T-helper 9 cell (primary cell): ENCODE measurements around the gene POLR3G.
A peak's percentile ranks its signal among the peaks of the same experiment; 100 is the strongest.

Experiments
- DNase-seq: peaks from one replicate; pipeline ENCODE4 v3.0.0-alpha.2; 2020
- total RNA-seq, 2 donors: gene quantifications; one replicate each; lab custom pipeline; 2026; lab: John Stamatoyannopoulos, UW

POLR3G gene, protein sequence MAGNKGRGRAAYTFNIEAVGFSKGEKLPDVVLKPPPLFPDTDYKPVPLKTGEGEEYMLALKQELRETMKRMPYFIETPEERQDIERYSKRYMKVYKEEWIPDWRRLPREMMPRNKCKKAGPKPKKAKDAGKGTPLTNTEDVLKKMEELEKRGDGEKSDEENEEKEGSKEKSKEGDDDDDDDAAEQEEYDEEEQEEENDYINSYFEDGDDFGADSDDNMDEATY
- 0.72 to 0.77 reads per million in 2 donors for total RNA-seq

DNA sequence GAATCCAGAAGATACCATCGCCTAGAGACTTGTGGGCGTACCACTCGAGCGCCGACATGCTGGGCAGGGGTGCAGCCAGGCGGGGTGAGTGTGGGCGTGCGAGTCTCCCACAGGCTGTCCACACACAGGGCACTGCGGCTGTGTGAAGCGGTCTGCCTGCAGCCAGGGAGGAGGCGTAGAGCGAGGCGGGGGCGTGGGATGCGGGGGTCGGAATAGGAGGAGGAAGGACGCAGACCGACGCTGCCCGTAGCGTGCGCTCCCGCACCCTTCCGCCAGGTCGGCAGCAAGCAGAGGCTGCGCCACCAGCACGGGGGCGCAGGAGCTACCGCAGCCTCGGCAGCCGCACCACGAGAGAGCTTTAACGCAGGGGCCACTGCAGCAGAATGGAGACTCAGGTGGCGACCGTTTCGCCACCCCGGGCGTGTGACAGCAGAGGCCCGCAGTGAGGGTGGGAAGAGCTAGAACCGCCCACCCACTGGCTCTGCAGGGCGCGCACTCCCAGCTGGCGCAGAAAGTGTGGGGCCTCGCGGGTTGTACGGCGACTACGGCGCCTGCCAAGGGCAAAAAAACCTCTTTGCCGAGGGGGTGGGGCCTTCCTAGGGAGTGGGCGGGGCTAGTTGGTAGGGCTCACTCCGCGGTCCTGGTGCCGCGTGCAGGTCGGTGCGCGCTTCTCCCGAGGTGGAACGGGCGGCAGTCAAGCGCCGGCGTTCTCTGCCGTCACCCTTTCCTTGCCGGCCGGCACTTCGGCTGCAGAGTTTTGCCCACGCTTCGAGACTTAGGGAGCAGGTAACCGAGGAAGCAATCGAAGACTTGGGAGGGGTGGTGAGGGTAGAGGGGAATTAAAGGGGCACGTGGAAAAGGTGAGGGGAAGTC lies at the start of gene POLR3G, which contains the start of gene MBLAC2:
Gene POLR3G (plus strand): TSS at position 630 of the 873 bp plus-strand sequence. CDS start 10,704 bp downstream, outside the sequence.
Gene MBLAC2 (minus strand): TSS at position 537 of the 873 bp plus-strand sequence. CDS start 479 bp downstream, at position 58.
- DNase-seq: peak; percentile 90

DNA sequence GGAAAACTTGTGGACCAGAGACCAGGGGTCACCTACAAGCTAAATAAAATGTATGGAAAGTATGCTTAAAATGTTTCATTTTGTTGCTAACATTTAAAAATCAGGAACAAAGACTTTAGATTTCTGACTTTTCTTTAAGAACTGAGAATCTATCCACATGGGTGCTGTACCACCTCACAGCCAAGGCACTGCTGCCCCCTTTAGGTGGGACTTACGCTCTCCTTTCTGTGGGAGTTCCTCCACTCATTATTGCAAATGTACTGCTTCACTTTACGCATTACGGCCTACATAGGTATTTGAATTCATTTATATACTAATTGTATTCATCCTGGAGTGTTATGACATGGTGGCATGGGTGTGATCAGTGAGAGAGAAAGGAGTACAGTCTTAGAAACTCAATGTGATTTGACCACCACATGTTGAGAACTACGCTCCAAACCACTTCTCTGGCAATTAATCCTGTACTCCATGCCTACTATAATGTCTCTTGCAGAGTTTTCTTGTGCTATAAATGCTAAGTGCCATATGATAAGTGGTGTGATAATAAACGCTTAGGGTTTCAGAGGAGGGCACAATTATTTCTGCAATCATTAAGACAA lies 40.4 kb upstream of the POLR3G start:
- peak; percentile 14 for DNase-seq

DNA sequence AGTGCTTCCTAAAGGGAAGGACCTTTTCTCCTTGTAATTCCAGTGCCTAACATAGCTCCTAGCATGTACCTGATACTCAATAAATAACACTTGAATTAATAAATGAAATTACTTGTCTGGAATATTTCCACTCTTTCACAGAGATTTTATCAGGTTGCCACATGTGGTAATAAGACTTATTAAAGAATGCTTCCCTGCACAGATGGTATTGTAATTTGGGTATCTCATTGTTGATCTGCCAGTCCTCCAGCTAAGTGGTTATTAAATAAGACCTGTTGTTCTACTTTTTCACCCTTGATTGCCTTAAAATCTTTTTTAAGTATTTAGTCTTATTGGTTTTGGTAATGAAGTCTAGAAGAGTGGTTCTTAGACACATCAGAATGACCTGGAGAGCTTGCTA lies 37.0 kb upstream of the POLR3G start:
- DNase-seq: no peak

DNA sequence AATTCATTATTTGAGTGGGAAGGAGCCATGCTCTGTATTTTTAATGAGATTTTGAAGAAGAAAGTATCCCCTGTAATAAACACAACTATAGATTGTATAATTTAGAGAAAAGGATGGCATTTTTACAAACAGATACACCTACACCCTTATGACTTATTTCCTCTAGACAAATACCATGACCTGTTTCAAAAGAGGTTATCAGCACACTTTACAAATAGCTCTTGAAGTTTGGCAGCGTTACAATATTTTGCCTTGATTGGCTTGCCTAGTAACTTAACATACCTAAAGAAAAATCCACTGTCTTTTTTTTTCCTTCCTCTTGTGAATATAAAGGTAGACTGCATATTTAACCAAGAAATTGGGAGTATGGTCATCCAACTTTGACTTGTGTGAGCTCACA lies 36.6 kb upstream of the POLR3G start:
- no peak for DNase-seq

DNA sequence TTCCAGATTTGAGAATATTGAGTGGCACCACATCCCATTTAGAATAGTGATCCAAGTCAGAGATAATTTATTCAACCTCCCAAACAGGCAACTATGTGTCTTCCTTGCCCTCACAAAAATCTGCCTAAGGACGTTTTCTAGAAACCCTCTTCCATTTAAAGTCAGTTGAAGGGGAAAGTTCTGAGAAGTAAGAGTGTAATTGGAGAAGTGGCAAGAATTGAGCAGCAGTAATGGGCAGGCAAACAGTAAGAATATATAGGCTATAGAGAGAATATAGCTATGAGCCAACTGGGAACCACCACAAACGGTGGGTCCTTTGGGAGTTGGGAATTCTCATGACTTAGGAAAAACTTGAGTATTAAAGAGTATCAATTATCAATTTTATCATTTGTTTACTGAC lies 34.0 kb upstream of the POLR3G start:
- DNase-seq: no peak

DNA sequence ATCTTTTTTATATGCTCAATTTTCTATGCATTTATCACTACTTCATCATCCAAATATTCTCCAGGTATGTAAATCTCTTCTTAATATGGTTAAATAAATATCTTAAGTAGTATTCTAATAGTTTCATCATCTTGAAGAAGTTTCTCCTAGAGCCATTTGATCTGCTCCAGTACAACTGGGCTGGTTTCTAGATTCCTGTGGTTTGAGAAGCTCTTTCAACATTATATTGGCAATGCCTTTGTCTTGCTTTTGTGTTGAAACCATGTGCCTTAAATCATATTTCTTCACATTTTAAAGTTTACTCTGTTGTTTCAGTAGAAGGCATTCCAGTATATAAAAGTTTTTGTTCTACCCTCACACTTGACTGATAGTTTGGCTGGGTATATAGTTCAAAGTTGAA lies 27.7 kb upstream of the POLR3G start:
- no peak for DNase-seq

DNA sequence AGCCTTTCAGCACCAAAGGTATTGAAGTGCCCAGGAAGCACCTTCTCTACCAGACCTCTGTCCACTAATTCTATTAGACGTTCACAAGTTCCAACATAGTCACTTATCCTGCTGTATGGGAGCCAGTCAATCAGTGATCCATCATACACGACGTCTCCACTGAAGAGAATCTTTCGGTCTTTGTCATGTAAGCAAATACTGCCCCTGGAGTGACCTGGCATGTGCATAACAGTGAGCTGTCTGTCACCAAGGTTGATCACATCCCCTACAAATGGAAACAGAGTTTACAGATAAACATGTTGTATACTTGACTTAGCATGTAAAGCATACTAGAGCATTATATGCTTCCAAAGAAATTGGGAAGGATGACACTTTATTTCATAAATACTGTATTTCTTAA lies 13.4 kb upstream of the POLR3G start:
- DNase-seq: no peak

DNA sequence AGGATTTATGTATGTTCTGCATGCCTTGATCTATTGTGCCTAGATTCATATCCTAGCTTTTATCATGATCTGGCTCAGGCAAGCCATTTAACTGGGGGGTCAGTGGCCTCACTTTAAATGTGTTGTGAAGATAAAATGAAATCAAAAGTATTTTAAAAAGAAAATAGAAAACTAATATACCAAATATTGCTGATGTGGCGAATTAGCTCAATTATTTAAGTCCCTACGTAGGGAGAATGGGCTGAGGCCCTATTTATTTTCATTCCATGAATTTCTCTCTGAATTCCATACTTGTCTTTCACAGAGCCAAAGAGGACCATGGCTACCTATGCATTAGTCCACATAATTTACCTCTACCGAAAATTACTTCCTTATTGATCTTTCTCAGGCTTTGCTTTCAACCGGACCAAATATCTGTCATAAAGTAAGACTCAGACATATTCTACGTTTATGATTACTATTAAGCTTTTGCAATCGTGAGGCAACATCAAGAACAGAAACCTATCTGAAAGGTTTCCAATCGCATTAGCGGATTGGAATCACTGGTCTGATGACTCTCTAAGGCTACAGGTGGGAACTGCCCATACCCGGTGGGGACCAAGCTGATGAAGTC lies 1.8 kb upstream of the POLR3G start:
- no peak for DNase-seq

DNA sequence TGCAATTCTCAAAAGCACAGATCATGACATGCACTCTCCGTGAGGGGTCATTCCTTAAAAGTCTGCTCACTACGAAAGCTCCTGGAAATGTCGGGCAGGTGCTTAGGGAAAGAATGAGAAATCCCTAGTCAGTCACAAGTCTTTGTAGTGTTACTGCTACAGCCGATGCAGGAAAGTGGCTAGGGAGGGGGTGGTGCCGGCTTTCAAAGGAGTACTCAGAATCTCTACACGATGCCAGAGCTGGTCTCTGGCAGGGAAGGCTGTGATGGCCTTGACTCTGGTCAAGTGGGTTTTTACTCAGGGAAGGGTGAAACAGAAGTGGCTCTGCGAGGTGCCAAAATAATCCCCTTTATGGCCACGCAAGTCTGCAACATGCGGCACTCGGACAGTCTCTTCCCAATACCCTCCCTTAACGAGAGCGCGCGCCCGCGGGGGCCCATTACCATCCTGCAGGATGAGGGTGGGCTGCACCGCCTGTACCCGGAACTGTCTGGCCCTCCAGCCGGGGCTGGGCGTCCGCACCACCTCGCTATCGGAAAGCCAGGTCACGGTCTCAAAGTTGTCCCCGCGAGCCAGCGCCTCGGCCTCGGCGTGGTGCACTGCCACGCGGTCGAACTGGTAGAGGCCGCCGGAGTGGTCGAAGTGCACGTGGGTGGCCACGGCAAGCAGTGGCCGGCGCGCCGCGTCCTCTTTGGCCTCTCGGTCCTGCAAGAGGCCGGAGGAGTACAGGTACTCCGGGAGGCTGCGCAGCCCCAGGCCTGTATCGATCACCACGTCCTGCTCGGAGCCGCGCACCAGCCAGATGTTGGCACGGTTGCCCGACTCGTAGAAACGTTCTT lies 1.0 kb upstream of the POLR3G start:
- DNase-seq: no peak

DNA sequence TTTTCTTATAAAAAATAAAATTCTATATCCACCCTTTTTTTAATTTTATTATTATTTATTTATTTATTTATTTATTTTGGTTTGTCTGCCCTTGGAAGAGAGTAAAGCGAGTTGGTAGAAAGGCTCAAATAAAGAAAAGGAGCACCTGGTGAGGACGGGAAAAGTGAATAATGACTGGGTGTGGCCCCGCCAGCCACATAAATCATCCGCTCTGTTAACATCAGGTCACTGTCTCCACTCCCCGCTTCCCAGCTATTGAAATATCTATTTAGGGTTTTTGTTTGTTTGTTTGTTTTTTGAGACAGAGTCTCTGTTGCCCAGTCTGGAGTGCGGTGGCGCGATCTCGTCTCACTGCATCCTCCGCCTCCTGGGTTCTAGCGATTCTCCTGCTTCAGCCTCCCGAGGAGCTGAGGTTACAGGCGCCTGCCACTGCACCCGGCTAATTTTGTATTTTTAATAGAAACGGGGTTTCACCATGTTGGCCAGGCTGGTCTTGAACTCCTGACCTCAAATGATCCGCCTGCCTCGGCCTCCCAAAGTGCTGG lies 844 bp downstream of the POLR3G start:
- no peak for DNase-seq

DNA sequence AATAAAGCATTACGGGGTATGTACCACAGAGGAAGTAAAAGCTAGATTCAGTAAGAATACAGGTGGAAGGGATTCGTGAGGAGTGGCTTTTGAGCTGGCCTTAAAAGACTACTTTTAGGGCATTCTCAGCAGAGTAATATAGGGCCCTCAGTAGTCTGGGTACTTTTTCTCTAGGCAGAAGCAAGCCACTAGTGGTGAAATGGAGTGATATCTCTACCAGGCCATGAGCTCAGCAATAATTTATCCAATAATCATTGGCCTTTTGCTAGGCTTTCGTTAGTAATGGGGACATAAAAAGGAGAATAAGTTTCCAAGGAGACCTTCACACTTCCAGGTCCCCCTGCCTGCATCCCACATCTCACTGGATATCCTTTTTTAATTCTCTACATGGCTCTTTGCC lies 1.7 kb downstream of the POLR3G start:
- no peak for DNase-seq

DNA sequence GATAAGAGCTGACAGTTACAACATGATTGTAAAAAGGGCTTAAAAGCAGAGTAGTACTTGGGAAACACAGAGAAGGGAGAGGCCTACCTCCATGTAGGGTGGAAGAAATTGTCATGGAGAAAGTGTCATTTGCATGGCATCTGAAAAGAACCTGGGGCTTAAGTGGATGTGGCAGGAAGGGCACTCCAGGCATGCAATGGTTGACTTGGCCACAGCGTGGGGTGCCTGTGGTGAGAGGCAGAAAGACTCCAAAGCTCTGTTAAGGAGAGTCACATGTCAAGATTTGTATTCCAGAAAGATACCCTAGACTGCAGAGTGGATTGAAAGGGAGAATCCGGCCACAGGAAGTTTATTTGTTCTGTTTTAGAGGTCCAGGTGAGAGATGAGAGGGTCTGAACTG lies 2.4 kb downstream of the POLR3G start:
- no peak for DNase-seq

DNA sequence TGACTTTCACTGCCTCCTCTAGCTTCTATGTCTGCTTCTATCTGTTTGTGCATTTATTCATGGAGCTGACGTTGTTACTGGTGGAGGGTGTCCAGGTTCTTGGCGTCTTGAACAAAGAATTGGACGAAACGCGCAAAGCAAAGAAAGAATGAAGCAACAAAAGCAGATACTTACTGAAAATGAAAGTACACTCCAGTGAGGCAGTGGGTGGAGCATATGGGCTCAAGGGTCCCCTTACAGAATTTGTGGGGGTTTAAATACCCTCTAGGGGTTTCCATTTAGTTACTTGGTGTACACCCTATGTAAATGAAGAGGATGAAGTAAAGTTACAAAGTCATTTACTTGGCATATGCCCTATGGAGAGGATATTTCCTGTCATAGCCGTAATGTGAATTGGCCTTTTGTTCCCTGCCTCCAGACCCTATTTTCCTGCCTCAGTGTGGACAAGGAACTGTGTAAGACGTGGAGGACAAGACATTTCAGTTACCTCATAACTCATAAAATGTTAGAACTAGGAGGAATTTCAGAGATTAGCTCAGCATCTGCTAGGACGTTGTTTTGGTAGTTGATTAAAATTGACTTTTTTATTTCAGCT lies 3.1 kb downstream of the POLR3G start:
- no peak for DNase-seq

DNA sequence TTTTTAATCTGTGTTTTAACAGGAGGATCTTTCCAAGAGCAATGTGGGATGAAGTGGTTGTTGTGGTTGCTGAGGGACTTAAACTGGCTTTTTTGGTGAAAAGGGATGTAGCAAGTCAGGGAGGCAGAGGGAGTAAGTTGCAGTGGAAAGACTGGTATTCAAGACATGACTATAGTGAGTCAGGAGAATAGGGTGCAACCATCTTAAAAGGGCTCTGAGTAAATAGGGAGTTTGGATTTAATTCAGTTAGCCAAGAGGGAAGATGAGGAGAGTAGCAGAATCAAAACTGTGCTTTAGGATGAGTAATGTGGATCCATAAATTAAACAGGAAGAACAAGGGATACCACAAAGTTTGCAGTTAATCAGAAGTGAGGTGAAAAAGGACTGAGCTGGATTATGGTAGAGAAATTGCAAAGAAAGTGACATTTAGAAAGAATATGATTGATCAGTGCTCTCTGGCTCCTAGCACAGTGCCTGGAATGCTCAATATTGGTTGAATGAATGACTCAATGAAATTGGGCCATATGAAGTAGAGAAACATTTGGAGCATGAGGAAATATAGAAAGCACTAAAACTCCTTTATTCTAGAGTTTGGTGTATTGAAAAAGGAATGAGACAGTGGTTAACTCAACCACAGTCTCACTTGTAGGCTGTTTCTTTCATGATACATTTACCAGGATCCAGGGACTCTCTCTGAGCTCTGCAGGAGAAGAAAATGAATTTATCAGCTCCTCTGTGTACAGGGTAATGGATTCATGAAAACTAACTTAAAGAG lies 5.1 kb downstream of the POLR3G start:
- DNase-seq: no peak

DNA sequence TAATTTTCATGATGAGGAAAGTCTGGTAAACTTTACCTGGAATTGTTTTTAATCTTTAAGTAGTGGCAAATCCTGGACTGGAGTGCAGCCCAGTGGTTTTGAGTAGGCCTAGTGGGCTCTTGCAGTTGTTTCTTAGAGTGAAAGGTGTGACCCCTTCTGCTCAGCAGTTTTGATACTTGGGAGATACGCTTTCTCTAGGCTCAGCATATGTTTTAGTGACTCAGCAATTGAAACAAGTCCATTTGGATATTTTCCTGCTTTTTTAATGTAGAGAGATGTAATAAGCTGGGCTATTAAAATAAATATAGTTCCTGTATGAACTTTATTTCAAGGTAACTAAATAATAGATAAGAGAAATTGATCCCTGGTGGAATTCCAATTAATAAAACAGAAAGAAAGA lies 6.0 kb downstream of the POLR3G start:
- no peak for DNase-seq

DNA sequence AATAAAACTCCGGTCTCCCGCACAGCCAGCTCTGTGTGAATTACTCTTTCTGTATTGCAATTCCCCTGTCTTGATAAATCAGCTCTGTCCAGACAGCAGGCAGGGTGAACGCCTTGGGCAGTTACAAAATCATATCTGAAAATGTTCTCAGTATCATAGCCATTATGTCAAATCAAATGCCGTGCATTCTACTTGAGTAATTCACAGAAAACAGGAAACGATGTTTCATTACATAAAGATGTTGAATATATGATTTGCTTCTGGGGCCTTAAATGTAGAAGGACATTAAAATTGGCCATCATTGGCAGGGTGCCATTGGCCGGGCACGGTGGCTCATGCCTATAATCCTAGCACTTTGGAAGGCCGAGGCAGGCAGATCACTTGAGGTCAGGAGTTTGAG lies 8.5 kb downstream of the POLR3G start:
- DNase-seq: no peak

DNA sequence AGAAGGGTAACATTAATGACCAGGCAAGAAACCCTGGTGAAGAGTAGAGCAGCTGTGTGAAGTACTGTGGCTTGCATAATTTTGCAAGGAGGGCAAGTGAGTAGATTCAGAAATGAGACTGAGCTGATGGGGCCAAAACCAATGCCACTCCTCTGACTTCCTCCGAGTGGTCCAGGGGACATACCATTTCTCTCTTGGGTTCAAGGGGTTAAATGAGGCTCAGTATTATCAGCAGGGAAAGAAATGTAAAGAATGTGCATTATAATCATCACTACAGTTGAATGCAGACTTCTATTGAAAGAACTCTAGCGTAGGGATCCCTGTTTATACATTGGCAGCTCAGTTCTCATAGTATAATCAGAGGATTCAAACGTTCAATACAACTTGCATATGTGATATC lies 9.9 kb downstream of the POLR3G start:
- no peak for DNase-seq

DNA sequence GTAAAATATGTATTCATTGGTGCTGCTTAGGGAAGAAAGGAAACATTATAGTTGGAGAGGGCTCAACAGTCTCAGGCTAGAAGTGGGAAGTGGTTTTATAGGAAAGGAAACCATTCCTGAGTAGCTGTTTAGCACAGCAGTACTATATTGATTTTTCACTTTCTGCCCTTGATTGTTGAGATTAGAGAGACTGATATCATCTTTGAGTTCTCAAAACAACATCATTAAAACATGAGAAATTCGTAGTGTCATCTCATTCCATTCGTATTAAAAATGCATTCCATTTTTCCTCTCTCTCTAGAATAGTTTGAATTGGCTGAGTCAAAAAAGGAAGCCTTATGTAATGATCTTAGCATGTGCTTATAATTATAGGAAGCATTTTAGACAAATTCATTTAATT lies 14.1 kb downstream of the POLR3G start:
- DNase-seq: no peak

DNA sequence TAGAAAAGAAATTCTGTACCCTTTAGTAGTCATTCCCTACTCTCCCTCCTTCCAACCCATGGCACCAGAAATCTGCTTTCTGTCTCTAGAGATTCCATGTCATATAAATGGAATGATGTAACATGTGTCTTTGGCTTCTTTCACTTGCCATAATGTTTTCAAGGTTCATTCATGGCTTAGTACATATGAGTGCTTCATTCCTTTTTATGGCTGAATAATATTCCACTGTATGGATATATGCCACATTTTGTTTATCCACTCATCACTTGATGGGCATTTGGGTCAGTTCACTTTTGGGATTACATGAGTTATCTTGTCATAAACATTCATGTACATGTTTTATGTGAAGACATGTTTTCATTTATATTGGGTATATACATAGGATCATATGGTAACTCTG lies 19.4 kb downstream of the POLR3G start:
- DNase-seq: no peak

DNA sequence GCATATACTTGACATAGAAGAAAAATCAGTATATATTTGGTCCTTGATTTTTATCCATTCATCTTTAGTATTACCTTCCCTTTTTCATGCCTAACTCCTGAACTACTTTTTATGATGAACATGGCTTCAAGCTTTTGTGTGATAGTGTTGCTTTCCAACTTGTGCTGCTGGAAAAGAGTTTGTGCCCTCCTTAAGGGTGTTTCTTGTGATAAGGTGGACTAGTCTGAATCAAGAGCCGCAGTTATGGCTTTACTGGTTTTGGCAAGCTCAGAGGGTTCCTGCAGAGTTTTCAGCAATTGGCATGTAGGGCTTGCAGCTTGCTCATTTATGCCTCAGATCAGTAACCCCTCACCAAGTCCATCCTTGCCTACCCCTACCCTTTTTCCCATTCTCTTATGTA lies 20.5 kb downstream of the POLR3G start:
- DNase-seq: no peak

DNA sequence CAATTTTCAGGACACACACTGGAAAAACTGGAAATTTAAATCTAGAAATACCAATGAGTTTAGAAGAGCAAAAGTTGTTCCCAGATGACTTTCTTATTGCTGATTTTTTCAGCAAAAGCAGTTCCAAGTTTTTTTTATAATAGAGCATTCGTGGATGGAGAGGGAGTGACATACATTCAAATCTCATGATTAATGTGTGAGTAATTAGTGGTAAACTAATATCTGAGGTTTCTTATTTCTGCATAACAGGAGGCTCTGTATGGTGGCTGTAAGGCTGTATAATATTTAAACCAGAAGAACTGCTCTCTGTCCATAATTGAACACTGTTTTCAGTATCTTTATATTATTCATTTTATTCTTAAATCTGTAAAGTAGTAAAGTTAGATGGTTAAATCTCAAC lies 28.9 kb downstream of the POLR3G start:
- DNase-seq: no peak
